Measurements from ENCODE around the gene CDC27.

CDC27 gene

DNA sequence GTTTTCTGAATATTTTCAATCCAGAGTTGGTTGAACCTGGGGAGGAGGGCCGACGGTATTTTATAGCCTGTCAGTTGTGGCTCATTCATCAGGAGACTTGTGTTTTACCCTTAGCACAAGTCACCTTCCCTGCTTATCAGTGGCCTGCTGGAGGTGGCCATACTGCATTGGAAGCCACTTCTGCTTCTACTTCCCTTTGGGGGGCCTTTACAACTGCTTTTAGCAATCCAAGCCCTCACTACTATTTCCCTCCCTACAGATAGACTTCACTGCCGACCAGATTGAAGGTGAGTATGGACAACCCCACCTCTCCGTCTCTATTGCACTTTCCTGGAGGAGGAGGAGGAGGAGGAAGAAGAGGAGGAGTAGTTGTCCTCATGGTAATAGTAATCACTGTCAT is 24.4 kb upstream of the CDC27 start:
- H3K9me3 Mint-ChIP-seq: no peaks in the 10 kb centered on the region
- no peak overlapping the region for H3K4me3 Mint-ChIP-seq
- no peak overlapping the region for H3K27ac Mint-ChIP-seq (ENCODE audit: low read depth)
- H3K36me3 Mint-ChIP-seq (ENCODE audit: insufficient read depth): no peaks in the 10 kb centered on the region
- H3K4me1 Mint-ChIP-seq: peaks cover 5% of the 10 kb centered on the region
- ATAC-seq (replicated peaks; ENCODE audit: extremely low read depth, poor library complexity, severe bottlenecking): no peak
- H3K27me3 Mint-ChIP-seq: no peaks in the 10 kb centered on the region
- DNase-seq (ENCODE audit: low spot score in 2 of 2): no peak

DNA sequence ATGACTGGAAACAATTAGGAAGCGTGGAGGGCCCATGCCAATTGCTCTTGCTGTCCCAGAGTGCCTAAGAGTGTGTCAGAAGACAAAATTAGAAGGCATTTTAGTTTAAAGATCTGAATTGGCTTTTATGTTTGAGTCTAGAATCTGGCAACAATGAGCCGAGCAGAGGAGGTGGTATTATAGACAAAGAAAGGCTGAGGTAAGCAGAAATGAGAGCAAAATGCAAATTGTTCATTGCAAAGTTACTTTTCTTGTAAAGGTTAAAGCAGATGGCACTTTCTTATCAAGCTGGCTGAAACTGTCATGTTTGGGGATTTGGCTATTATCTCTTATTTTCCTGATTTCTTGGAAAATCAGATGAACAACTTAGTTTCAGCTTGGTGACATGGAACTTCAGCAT is 23.4 kb upstream of the CDC27 start:
- ATAC-seq (replicated peaks; ENCODE audit: extremely low read depth, poor library complexity, severe bottlenecking) (no peak), DNase-seq (ENCODE audit: low spot score in 2 of 2) (no peak)
- Mint-ChIP-seq H3K4me3 (no peak overlapping the region), H3K27ac (ENCODE audit: low read depth) (no peak overlapping the region), H3K36me3 (ENCODE audit: insufficient read depth) (no peaks in the 10 kb centered on the region), H3K4me1 (peaks cover 11% of the 10 kb centered on the region), H3K9me3 (no peaks in the 10 kb centered on the region), H3K27me3 (no peaks in the 10 kb centered on the region)

DNA sequence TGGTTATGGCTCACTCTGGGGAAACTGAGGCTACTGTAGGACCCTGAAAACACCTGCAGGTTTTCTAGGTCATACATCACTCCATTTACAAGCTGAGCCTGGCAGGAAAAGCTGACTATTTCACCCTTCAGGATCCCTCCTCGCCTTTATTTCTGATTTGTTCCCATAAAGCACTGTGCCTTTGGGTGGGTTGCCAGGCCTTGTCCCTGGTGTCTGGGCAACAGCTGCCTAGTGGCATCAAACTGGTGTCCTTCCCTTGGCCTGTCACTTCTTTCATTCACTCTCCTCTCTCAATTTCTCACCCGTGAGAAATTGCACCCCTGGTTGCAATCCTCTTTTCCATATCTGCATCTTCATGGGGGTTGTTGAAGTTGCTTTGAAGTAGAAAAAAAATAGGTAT is 21.7 kb upstream of the CDC27 start:
- no peak for ATAC-seq (replicated peaks; ENCODE audit: extremely low read depth, poor library complexity, severe bottlenecking)
- no peak for DNase-seq (ENCODE audit: low spot score in 2 of 2)
- Mint-ChIP-seq H3K36me3 (ENCODE audit: insufficient read depth) (peaks cover under 1% of the 10 kb centered on the region), H3K4me1 (peaks cover 27% of the 10 kb centered on the region), H3K27me3 (no peaks in the 10 kb centered on the region), H3K9me3 (no peaks in the 10 kb centered on the region), H3K27ac (ENCODE audit: low read depth) (no peak overlapping the region), H3K4me3 (no peak overlapping the region)

DNA sequence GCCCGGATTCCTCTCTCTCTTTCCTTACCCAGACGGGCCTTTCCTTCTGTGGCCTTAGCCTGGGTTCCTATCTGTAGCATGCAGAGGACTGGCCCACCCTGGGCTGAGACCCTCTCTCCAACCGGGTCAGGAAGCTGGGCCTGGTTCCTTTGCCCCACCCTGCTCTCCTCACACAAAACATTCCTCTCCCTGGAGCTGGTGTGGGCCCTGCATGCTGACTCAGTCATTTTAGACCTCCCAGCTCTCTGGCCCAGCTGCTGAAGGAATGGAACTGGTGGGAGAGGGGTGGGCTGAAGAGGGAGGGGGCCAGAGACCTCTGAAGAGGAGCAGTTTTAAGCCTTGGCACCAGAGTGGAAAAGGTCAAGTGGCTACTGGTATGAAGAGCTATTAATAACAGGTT is 21.0 kb upstream of the CDC27 start:
- Mint-ChIP-seq H3K27me3 (no peaks in the 10 kb centered on the region), H3K36me3 (ENCODE audit: insufficient read depth) (peaks cover 1% of the 10 kb centered on the region), H3K4me1 (peaks cover 33% of the 10 kb centered on the region), H3K27ac (ENCODE audit: low read depth) (no peak overlapping the region), H3K9me3 (no peaks in the 10 kb centered on the region), H3K4me3 (no peak overlapping the region)
- DNase-seq (ENCODE audit: low spot score in 2 of 2): no peak
- ATAC-seq (replicated peaks; ENCODE audit: extremely low read depth, poor library complexity, severe bottlenecking): no peak

DNA sequence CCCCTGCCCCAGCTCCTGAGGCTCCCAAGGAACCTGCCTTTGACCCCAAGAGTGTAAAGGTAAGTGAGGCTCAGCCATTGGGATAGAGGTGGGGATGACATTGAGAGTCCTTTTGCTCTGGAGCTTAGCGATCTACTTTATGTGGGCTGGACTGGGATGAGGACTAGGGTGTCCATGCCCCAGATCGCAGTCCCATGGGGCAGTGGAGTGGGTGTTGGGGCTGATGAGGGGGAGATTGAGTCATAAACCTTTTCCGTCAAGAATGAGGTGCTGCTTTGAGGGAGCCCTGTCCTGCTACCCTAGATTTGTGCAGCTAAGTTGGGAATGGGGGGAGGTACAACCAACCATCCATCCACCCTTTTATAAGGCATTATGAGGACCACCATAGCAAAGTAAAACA is 20.4 kb upstream of the CDC27 start:
- Mint-ChIP-seq H3K9me3 (no peaks in the 10 kb centered on the region), H3K4me1 (peaks cover 39% of the 10 kb centered on the region), H3K36me3 (ENCODE audit: insufficient read depth) (peaks cover 1% of the 10 kb centered on the region), H3K4me3 (no peak overlapping the region), H3K27ac (ENCODE audit: low read depth) (no peak overlapping the region), H3K27me3 (no peaks in the 10 kb centered on the region)
- ATAC-seq (replicated peaks; ENCODE audit: extremely low read depth, poor library complexity, severe bottlenecking) (no peak), DNase-seq (ENCODE audit: low spot score in 2 of 2) (no peak)

DNA sequence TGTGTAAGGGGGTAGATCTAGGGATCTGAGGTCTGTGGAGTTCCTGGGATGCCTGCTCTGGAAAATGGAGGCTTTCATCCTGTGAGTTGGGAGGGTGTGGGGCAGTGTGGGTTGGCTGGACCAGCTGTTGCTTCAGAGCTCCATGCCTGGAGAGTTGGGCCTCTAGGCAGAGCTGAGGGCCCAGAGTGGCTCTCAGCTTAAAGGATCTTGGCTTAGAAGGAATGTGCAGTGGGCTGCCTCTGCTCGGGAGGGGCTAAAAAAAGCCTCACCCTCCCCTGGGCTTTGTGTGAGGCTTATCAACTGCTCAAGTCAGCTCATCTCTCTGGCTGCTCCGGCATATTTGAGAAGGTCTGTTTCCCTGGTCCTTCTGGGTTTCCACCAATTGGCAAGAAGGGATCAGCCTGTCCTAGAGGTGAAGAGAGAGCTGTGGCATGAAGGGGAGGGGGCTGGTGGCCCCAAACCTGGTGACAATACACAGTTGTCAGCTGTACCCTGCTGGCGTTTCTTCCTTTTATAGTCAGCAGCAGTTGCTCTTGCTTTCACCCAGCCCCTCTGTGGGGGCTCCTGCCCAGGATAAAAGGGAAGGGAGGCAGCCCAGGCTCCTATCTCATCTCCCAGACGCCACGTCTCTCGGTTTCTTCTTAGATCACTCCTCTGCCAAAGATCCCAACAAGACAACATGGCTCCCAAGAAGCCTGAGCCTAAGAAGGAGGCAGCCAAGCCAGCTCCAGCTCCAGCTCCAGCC is 19.8 kb upstream of the CDC27 start, which contains the start of gene MYL4:
Gene MYL4 (plus strand): TSS at position 605 of the 745 bp plus-strand sequence. CDS start 75 bp downstream, at position 680.
- Mint-ChIP-seq H3K4me3 (no peak within 1 kb of the TSS), H3K36me3 (ENCODE audit: insufficient read depth) (peaks cover 3% of the 10 kb centered on the region), H3K9me3 (no peaks in the 10 kb centered on the region), H3K4me1 (peaks cover 45% of the 10 kb centered on the region), H3K27me3 (no peaks in the 10 kb centered on the region), H3K27ac (ENCODE audit: low read depth) (no peak within 1 kb of the TSS)
- no peak for DNase-seq (ENCODE audit: low spot score in 2 of 2)
- ATAC-seq (replicated peaks; ENCODE audit: extremely low read depth, poor library complexity, severe bottlenecking): no peak

DNA sequence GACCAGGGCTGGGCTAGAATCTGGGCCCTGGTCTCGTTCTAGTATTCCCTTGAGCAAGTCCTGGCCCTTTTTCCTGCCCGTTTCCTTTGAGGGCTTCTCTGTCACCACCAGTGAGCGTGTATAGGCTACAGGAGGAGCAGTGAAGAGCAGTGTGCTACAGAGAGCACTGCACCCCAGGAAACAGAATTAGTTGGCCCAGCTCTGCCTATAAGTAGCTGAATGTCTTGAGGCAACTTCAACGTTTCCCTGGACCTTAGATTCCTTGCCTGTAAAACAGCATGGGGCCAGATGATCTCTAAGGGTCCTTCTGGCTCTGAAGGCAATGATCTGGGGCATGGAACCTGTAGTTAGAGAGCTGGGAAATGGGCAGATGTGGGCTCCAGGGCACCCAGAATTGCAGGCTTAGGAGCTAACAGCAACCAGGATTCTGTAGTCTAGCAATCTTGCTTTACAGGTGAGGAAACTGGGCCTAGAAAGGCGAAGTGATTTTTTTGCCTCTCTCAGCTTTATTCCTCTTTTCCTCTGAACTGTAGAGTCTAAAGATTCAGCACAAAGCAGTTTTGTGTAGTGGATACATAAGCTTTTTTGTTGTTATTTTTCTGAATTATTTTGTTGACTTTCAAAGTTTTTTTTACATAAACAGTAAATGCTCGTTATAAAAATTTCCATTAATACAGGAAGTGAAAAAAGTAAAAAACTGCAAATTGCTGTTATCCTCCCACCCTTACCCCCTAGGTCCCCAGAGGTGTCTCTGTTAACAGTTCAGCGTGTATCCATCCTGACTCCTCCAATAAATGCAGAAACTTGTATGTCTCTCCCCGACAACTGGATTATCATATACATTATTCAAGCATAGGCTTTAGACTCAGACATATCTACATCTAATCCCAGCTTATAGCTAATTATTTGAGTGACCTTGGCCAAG is 18.3 kb upstream of the CDC27 start:
- H3K36me3 Mint-ChIP-seq (ENCODE audit: insufficient read depth): peaks cover 3% of the 10 kb centered on the region

DNA sequence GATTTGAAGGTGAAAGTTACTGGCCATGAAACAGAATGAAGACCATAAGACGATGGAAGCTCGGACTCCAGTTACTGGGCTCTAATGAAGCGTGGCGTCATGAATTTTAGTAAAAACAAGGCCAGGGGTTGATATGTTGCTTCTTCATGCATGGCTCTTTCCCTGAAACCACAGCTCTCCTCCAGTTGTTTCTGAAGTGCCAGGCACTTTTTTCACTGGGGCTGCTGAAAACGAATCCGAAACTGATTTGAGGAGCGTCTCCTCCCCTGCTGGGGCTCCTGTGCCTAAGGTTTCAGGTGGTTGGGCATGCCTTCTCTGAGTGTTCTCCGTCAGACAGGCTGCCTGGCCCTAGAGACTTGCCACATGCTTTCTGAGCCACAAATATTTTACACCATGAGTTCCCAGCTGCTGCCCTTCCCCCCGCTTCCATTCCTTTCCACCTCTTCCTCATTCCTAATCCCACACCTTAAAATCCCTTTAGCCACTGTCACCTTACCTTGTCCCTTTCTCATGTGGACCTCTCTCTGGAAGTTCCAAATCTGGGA is 16.4 kb upstream of the CDC27 start:
- Mint-ChIP-seq H3K27ac (ENCODE audit: low read depth) (peak overlapping the region; percentile 95), H3K36me3 (ENCODE audit: insufficient read depth) (peaks cover 3% of the 10 kb centered on the region), H3K9me3 (no peaks in the 10 kb centered on the region), H3K27me3 (no peaks in the 10 kb centered on the region), H3K4me3 (peak overlapping the region; percentile 67), H3K4me1 (peaks cover 56% of the 10 kb centered on the region)
- DNase-seq (ENCODE audit: low spot score in 2 of 2) (peak in 1 of 2 donors; percentile 59), ATAC-seq (replicated peaks; ENCODE audit: extremely low read depth, poor library complexity, severe bottlenecking) (peak; percentile 82)

More for the DNA sequence above, 18.3 kb upstream of the CDC27 start:
- Mint-ChIP-seq H3K4me3 (no peak overlapping the region), H3K4me1 (peaks cover 56% of the 10 kb centered on the region), H3K9me3 (no peaks in the 10 kb centered on the region), H3K27ac (ENCODE audit: low read depth) (peak overlapping the region; percentile 95), H3K27me3 (no peaks in the 10 kb centered on the region)
- DNase-seq (ENCODE audit: low spot score in 2 of 2) (no peak), ATAC-seq (replicated peaks; ENCODE audit: extremely low read depth, poor library complexity, severe bottlenecking) (no peak)

DNA sequence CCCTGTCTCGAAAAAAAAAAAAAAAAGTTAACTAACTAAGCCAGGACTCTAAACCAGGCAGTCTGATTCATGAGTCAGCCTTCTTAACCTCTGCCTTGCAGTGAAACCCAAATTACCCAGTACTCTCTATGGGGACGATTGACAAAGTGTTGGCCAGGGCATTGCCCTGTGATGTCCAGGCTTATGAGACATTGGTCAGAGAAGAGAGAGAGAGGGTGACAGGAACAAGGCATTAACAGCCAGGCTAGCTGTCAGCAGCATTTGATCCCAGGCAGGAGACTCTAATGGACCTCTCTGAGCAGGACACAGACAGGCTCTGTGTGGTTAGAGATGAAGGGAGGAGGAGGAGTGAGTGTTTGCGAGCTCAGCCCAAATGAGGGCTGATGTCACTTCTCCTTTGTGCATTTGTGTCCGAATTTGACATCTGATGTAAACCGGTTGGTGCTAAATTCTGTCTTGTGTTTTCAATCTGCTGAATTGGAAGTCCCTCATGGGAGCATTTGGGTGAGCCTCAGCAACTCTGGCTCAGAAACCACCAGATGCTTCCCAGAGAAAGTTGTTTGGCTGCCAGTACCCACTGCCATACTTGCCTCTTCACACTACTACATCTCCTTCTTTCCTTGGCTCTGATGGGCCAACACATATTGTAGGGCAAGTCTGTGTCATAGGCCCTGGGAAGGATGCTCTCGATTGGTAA is 15.8 kb upstream of the CDC27 start:
- Mint-ChIP-seq H3K4me3 (peak overlapping the region; percentile 67), H3K9me3 (no peaks in the 10 kb centered on the region), H3K27me3 (no peaks in the 10 kb centered on the region), H3K4me1 (peaks cover 57% of the 10 kb centered on the region), H3K36me3 (ENCODE audit: insufficient read depth) (peaks cover 3% of the 10 kb centered on the region), H3K27ac (ENCODE audit: low read depth) (peak overlapping the region; percentile 95)
- peak in 1 of 2 donors; percentile 24 for DNase-seq (ENCODE audit: low spot score in 2 of 2)
- ATAC-seq (replicated peaks; ENCODE audit: extremely low read depth, poor library complexity, severe bottlenecking): peak; percentile 69

DNA sequence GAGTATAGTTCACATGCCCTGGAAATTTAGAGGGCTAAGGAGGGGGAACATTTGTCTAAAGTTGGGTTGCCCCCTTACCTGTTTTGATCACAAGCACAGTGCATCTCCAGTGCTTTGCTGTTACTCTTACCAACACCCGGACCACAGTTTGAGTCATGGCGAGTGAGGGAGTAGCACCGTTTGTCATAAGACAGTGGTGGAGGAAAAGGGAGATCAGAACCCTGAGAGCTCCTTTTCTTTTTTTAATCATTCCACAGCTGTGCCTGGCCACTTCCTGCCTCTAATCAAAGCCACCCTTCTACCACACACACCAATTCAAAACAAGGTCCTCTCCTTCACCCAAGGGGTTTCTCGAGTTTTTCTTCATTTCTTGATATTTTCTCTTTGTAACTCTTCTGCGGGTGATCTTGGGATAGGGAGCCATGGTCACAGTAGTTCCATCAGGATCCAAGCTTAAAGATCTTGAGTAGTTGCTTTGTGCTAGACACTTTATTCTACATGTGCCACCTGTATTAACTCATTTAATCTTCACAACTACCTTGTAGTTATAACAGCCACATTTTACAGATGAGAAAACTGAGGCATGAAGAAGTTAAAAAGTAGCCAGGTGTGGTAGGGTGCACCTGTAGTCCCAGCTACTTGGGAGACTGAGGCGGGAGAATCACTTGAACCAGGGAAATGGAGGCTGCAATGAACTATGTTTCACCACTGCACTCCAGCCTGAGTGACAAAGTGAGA is 15.1 kb upstream of the CDC27 start:
- peaks cover 60% of the 10 kb centered on the region for H3K4me1 Mint-ChIP-seq
- no peaks in the 10 kb centered on the region for H3K27me3 Mint-ChIP-seq
- no peaks in the 10 kb centered on the region for H3K9me3 Mint-ChIP-seq
- DNase-seq (ENCODE audit: low spot score in 2 of 2) (peak in 1 of 2 donors; percentile 32), ATAC-seq (replicated peaks; ENCODE audit: extremely low read depth, poor library complexity, severe bottlenecking) (peak; percentile 59)
- H3K36me3 Mint-ChIP-seq (ENCODE audit: insufficient read depth): peaks cover 3% of the 10 kb centered on the region
- peak overlapping the region; percentile 67 for H3K4me3 Mint-ChIP-seq
- peak overlapping the region; percentile 95 for H3K27ac Mint-ChIP-seq (ENCODE audit: low read depth)

DNA sequence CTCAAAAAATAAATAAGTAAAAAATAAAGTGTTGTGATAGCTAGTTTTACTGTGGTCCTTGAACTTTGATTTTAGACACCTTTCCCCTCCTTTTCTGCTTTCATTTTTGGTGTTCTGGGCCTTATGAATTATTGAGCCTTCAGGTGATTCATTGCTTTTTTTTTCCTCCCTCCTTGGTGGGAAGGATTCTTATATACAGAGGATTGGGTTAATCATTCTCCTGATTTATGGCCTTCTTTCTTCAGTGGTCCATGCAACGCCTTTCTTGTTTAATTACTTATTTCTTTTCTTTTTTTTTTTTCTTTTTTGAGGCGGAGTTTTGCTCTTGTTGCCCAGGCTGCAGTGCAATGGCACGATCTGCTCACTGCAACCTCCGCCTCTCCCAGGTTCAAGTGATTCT is 12.1 kb upstream of the CDC27 start:
- H3K27me3 Mint-ChIP-seq: no peaks in the 10 kb centered on the region
- peaks cover 37% of the 10 kb centered on the region for H3K4me1 Mint-ChIP-seq

DNA sequence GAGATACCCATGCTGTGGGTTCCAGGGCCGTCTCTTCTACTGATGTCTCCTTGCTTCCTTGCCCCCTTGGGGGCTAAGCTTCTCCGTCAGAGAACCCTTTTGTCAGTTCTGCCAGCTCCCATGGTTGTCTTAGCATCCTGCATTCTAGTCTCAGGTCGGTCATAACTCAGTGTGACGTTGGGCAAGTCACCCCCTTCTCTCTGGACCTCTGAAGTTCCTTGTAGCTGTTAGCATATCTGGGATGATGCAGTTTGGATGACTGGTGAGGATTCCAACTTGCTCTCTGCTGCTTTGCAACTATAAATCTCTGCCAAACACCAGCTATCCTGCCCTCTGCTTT is 11.2 kb upstream of the CDC27 start:
- Mint-ChIP-seq H3K4me1 (peaks cover 28% of the 10 kb centered on the region), H3K27ac (ENCODE audit: low read depth) (no peak overlapping the region), H3K27me3 (no peaks in the 10 kb centered on the region), H3K36me3 (ENCODE audit: insufficient read depth) (peaks cover 2% of the 10 kb centered on the region), H3K4me3 (no peak overlapping the region), H3K9me3 (no peaks in the 10 kb centered on the region)
- no peak for DNase-seq (ENCODE audit: low spot score in 2 of 2)
- ATAC-seq (replicated peaks; ENCODE audit: extremely low read depth, poor library complexity, severe bottlenecking): no peak

More for the DNA sequence above, 12.1 kb upstream of the CDC27 start:
- no peak overlapping the region for H3K27ac Mint-ChIP-seq (ENCODE audit: low read depth)
- ATAC-seq (replicated peaks; ENCODE audit: extremely low read depth, poor library complexity, severe bottlenecking) (no peak), DNase-seq (ENCODE audit: low spot score in 2 of 2) (no peak)
- H3K4me3 Mint-ChIP-seq: no peak overlapping the region
- H3K9me3 Mint-ChIP-seq: no peaks in the 10 kb centered on the region
- H3K36me3 Mint-ChIP-seq (ENCODE audit: insufficient read depth): peaks cover 3% of the 10 kb centered on the region
